Left hindlimb (tissue), 1 donor: Measurements from ENCODE around the gene LILRA1.
"Not testable (repeated sequence)": the region's sequence is repeated elsewhere in the genome, so short reads cannot be mapped to it uniquely, and the experiment has no call there.

ENCODE experiments used
- DNase-seq: peaks from one replicate; pipeline ENCODE4 v3.0.0-alpha.2; 2018

LILRA1 gene

GRCh38 chr19:54593445-54593844 is at the start of gene LILRA1:
LILRA1 (plus strand) TSS chr19:54593632; CDS start chr19:54594245, 613 bp downstream.
- DNase-seq = not testable (repeated sequence)

- no peak for DNase-seq
Observed at GRCh38 chr19:54548806-54549205, 44.6 kb upstream of the LILRA1 start.

GRCh38 chr19:54549224-54549623 is 44.2 kb upstream of the LILRA1 start:
- no peak for DNase-seq

- DNase-seq = no peak
Observed at GRCh38 chr19:54551293-54551692, 42.1 kb upstream of the LILRA1 start.

GRCh38 chr19:54551950-54552912 is 41.2 kb upstream of the LILRA1 start:
- DNase-seq = no peak

- DNase-seq = no peak
Observed at GRCh38 chr19:54552913-54553310, 40.5 kb upstream of the LILRA1 start.

GRCh38 chr19:54554006-54554405 is 39.4 kb upstream of the LILRA1 start:
- DNase-seq = no peak

- no peak for DNase-seq
Observed at GRCh38 chr19:54554896-54555295, 38.5 kb upstream of the LILRA1 start.

- DNase-seq = no peak
Observed at GRCh38 chr19:54556194-54556593, 37.2 kb upstream of the LILRA1 start.

- no peak for DNase-seq
Observed at GRCh38 chr19:54558339-54558738, 35.1 kb upstream of the LILRA1 start.

- DNase-seq = no peak
Observed at GRCh38 chr19:54560881-54561385, 32.5 kb upstream of the LILRA1 start.

GRCh38 chr19:54561840-54562239 is 31.6 kb upstream of the LILRA1 start:
- DNase-seq = no peak

GRCh38 chr19:54563206-54563605 is 30.2 kb upstream of the LILRA1 start:
- DNase-seq = not testable (repeated sequence)

GRCh38 chr19:54570316-54570715 is 23.1 kb upstream of the LILRA1 start:
- DNase-seq = no peak

GRCh38 chr19:54571715-54572615 is 21.5 kb upstream of the LILRA1 start:
- DNase-seq = not testable (repeated sequence)

GRCh38 chr19:54572696-54573311 is 20.6 kb upstream of the LILRA1 start:
- DNase-seq = no peak

GRCh38 chr19:54573330-54573872 is 20.0 kb upstream of the LILRA1 start, which contains the start of gene LILRA2:
LILRA2 (plus strand) TSS chr19:54573790; CDS start chr19:54573879, 89 bp downstream.
- DNase-seq = no peak

- DNase-seq = no peak
Observed at GRCh38 chr19:54574051-54574450, 19.4 kb upstream of the LILRA1 start.

- DNase-seq = no peak
Observed at GRCh38 chr19:54574527-54575056, 18.8 kb upstream of the LILRA1 start.

GRCh38 chr19:54575205-54575604 is 18.2 kb upstream of the LILRA1 start:
- not testable (repeated sequence) for DNase-seq

GRCh38 chr19:54576411-54576976 is 16.9 kb upstream of the LILRA1 start:
- DNase-seq = no peak

- DNase-seq = no peak
Observed at GRCh38 chr19:54577334-54577733, 16.1 kb upstream of the LILRA1 start.
